Measurements from ENCODE around the gene PTPA.

Gene PTPA

DNA sequence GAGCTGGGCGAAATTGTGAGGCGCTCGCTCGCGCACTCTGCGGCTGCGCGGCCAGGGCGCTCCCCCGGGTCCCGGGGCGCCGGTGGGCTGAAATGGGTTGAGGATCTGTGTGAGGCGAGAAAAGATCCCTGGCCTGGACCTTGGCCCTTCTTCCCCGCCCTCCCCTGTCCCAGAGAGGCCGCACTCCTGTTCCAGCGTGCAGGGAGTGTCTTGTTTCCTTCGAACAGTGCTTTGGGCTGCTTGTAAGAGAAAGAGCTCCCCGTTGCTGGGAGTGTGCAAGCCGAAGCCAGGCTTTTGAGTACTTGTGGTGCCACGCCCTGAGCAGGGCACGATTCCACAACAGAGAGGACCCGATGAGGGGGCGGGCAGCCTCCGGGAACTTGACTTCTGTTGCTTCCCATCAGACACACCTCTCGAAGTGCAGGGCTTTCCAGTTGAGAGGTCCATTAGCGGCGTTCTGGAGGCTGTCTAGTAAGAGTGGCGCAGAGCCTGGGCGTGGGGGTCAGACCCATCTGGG lies 29.8 kb upstream of the PTPA start:
- in situ Hi-C loops (cut with MboI; ENCODE audit: low sequenced_read_pairs): no loop called here

DNA sequence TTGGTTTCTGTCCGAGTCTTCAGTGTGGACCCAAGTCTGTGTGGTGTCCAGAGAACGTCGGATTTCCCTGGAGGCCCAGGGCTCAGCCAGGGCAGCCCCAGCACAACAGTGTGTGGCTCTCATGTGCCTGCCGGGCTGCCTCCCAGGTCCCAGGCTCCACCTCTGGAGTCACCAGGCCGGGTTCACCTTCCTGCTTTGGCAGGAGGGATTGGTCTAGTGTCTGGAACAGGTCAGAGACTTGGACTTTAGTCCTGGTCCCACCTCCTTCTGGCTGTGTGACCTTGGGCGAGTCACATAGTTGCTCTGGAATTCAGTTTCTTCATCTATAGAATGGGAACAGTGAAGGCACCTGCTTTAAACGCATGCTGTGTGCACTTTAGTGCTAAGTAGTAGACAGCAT lies 27.1 kb upstream of the PTPA start:
- in situ Hi-C loops (cut with MboI; ENCODE audit: low sequenced_read_pairs): no loop called here

DNA sequence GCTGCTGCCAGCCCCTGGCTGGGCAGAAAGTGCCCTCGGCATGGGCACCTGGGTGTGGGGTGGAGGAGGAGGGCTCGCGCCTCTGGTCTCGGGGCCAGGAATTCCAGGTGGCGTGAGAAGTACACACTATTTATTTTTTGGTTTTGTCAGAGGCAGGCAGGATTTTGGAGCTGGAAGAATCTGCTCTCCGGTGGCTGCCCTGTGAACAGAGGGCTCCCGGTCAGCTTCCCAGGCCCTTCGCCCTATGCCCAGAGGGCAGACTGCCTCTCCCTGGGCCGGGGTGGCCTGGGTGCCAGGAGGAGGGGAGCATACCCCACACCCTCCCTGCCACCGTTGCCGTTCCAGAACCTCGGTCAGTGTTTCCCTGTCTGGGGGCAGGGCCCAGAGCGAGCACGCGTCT lies 22.0 kb upstream of the PTPA start:
- in situ Hi-C loops (cut with MboI; ENCODE audit: low sequenced_read_pairs): no loop called here

- in situ Hi-C loops (cut with MboI; ENCODE audit: low sequenced_read_pairs): no loop called here
Measured at GRCh38 chr9:129093602-129094386, 17.4 kb upstream of the PTPA start.

DNA sequence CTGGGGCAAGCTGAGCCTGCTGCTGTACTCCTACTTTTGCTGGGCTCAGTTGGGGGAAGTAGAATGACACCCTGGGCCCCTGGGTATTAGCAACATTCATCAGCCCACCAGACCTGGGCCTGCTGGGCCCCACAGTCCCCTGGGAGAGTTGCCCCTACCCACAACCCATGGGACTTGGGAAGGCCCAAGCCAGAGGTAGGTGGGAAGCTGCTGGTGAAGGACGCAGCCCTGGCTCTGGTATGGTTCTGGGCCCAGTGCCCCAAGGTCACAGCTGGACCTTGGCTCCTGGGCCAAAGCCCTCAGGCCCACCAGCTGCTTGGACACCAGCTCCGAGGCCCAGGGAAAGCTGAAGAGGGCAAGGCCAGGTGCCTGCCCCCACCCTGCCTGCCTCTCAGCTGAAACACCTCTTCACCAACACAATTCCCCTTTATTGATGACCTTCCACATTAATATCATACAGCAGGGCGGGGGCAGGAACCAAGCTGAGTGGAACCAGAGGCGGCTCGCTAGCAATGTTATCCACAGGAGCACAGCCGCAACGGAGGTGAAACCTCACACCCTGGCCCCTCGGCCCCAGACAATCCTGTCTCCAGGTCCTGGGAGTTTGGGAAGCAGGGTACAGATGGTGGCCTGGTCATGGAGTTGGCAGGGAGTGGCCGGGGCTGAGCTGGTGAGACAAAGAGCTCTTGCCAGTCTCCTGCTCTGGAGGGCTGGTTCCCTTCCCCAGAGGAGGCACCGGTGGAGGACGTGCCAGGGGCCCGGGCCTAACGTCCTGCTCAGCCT lies 16.6 kb upstream of the PTPA start:
- in situ Hi-C loops (cut with MboI; ENCODE audit: low sequenced_read_pairs): no loop called here

- in situ Hi-C loops (cut with MboI; ENCODE audit: low sequenced_read_pairs): no loop called here
Measured at GRCh38 chr9:129095170-129095667, 16.0 kb upstream of the PTPA start.

- in situ Hi-C loops (cut with MboI; ENCODE audit: low sequenced_read_pairs): no loop called here
Measured at GRCh38 chr9:129095908-129096307, 15.3 kb upstream of the PTPA start.

GRCh38 chr9:129097671-129098306 lies 13.4 kb upstream of the PTPA start:
- in situ Hi-C loops (cut with MboI; ENCODE audit: low sequenced_read_pairs): no loop called here

DNA sequence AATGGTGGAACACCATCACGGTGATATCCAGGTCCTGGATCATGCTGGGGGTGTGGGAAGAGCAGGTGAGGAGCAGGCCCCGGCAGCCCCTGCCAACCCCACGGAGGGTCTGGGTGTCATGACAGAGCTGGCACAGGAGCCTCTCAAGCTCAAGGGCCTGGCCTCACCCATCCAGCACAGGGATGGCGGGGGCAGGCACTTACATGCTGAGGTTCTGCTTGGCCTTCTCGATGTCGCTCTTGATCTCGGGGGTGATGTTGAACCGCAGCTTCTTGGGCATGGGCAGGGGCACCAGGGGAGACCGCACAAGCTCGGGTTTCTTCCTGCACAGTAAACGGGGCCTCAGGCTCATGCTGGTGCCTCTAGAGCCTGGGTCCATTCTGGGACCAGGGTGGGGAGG lies 12.9 kb upstream of the PTPA start:
- in situ Hi-C loops (cut with MboI; ENCODE audit: low sequenced_read_pairs): no loop called here

DNA sequence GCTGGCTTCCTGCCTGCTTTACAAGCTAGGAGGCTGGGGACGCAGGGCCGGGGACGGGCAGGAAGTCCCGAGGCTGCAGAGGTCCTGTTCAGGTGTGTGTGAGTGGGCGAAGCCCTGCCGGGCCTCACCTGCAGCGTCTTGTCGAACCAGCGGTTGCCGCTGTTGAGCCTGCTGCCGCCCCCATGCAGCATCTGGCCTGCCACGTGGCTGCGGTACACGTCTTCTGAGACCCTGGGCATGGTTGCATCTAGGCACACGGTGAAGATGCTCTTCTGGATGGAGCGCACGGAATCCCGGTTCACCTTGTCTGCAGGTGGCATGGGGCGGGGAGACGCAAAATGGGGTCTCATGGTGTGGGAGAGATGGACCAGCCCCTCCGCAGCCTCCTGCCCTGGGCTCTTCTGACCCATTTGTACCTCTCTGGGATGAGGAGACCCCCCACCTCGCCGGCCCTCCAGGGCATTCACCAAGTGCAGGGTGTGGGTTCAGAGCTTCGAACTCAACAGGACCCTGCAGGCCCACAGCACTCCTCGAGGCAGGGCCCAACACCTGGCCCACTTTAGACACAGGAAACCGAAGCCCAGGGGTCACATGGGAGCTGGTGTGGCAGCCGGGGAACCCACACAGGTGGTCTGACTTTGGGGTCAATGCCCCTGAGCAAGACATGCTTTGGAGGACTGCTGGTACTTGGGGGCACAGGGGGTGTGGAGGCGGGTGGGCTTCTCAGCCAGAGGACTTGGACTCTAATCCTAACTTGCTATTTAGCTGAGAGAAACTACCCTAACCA lies 10.6 kb upstream of the PTPA start:
- in situ Hi-C loops (cut with MboI; ENCODE audit: low sequenced_read_pairs): no loop called here

DNA sequence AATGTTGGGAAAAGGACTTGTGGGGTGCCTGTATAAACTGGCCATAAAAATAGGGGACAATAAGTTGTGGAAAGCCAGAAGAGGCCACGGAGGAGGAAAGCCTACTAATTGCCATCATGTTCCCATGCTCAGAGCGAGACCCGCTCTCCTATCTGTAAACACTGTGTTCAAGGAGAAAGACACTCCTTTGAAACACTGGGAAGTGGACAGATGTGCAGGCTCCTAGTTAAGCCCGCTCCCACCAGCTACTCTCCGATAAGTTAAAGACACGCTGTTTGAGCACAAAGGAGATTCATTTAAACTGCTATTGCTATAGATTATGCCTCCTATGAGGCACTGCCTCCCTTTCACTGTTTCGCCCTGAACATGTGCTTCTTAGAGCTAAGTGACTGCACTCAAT lies 9.9 kb upstream of the PTPA start:
- in situ Hi-C loops (cut with MboI; ENCODE audit: low sequenced_read_pairs): no loop called here

DNA sequence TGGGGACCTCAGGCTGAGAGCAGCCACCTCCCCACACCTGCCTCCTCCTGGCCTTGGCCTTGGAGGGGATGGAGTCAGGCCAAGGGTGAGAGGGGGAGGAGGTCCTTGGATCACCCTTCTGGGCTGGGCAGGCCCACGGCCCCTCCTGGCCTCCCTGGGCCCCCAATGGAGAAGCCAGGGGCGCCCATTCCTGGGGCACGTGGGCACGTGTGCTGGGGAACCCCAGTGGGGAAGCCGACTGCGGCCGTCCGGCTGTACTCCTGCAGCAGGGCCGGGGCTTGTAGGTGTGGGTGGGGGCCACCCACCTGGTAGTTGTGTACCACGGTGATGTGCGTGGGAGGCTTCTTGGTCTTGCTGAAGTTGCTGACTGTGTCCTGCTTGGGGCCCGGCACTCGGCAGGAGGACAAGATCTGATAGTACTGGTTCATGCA lies 9.1 kb upstream of the PTPA start:
- in situ Hi-C loops (cut with MboI; ENCODE audit: low sequenced_read_pairs): no loop called here

- in situ Hi-C loops (cut with MboI; ENCODE audit: low sequenced_read_pairs): no loop called here
Measured at GRCh38 chr9:129102791-129103594, 8.2 kb upstream of the PTPA start.

- in situ Hi-C loops (cut with MboI; ENCODE audit: low sequenced_read_pairs): no loop called here
Measured at GRCh38 chr9:129103595-129103965, 7.6 kb upstream of the PTPA start.

GRCh38 chr9:129104051-129104450 lies 7.2 kb upstream of the PTPA start:
- in situ Hi-C loops (cut with MboI; ENCODE audit: low sequenced_read_pairs): no loop called here

DNA sequence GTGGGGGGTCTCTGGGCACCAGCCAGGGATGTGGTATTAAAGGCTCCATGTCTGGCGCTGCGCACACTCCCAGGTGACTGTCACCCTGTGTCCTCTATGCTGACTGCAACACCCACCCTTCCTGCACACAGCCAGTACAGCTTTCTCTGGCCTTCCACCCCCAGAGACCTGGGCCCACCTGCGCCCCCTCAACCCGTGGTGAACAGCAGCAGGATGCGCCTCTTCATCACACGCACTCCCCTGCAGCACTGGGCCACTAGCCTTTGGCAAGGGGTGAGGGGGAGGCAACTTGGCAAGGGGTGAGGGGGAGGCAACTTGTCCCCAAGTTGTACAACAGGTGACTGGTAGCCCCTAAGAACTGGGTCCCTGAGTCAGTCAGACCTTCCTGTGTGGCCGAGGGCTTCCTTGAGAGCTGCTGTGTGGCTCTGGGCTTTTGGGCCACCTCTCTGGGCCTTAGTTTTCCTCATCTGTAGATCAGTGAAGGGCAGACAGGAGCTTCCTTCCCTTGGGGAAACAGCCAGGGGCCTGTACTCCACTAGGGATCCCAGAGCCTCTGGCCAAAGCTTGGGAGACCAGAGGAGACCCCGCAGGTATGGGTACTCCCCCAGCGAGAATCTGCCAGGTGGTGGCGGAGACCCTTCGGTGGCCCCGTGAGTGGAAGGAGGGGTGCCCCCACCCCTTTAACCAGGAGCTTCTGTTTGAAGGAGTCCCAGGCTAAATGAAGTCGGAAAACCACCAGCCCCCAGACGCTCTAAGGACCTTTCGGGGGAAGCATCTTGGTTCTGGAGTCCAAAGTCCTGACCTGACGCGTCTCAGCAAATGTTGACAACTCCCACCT lies 5.1 kb upstream of the PTPA start:
- in situ Hi-C loops (cut with MboI; ENCODE audit: low sequenced_read_pairs): no loop called here

DNA sequence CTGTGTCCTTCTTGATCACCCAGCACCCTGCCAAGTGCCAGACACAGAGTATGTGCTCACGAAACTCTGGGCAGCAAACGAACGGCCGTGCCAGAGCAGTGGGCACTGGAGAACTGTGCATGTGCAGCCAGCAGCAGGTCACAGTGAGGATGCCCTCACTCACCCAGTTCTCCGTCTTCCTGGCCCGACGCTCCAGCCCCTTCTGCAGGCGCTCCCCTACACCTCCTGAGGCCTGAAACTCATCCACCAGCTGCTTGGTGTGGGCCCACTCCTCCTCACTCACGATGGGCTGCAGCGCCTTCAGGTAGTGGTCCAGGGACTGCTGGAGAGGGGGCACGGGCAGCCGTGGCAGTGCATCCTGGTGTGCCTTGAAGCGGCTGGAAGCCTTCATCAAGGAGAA lies 3.6 kb upstream of the PTPA start:
- in situ Hi-C loops (cut with MboI; ENCODE audit: low sequenced_read_pairs): no loop called here

DNA sequence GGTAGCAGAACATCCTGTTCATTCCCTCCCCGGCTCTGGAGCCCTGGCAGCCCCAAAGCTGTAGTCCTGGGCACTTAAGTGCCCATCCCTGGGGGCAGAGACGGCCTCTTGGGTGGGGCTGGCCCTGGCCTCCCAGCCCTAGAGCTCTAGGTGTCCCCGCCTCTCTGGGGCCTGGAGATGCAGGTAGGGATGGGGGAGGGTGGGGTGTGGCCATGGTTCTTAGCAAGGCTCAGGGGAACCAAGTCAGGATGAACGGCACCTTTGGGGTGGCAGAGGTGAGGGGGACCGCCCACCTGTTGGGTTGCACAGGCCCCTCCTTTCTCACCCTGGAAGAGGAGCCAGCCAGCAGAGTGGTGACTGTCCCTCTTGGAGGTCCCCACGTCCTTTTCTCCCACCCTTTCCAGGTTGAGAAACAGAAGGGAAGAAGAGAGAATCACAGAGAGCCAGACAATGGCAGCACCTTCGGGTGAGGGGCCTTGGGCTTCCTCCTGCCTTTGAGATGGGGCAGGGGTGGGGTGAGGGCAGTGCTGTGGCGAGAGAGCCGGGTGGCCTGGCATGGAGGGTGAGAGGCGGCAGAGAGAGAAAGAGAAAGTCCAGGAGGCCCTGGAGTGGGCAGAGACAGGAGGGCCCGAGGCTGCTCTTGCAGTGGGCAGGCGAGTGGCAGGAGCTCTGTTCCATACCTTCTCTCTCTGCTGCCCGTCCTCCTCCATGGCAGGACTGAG lies 3.0 kb upstream of the PTPA start:
- in situ Hi-C loops (cut with MboI; ENCODE audit: low sequenced_read_pairs): no loop called here
